ENCODE data around the gene ITLN1.

ITLN1 gene

DNA sequence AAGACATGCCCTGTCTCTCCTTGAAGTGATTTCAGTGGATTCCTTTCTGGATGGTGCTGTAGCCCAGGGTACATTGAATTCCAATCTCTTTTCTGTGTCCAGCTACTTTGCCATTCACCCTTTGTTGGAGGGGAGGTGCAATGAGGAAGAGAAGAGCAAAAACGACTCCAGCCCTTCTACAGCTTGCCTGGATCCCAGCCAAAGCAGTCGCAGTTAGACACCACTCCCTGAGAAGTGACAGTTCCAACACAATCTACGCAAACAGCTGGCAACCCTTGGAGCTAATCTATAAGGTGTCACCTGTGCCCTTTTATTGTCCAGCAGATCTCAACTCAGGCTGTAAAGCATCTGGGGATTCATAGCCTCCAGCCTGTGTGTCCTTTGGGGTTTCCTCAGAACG, 26.9 kb downstream of the ITLN1 start:
- DNase-seq, result no peak

DNA sequence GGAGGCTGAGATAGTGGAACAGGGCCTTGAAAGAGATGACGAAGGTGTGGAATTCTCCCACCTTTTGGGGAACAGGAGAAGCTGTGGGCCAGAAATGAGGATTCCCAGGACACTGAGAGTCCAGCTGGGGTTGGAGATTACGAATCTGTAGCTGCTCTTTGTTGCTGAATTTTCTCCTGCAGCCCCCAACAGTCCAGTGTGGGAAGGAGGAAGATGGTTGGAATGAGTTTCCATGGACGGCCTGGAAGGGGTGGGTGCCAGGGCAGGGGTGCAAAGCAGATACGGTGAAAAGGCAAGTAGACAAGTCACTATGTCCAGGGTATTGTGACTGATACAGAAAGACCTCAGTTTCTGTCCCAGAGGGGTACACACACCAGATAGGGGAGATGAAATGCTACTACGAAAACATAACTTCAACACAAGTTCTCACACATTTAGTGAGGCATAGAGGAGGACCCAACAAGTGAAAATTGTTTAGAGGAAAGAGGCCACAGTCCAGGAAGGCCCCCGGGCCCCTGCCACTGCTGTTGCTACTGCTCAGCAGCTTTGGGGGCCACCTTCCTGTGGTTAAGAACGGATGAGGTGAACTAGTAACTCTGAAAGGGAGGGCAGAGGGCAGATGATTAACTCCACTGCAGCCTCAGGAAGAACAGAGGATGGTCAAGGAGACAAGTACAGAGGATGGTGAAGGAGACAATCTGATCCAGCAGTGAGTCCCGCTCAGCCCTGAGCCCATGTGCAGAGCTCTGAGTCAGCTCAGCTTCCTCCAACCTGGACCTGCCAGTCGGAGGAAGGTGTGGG, 29.6 kb downstream of the ITLN1 start:
- no peak for DNase-seq

GRCh38 chr1:160853754-160854153, 31.2 kb downstream of the ITLN1 start:
- DNase-seq, result no peak

DNA sequence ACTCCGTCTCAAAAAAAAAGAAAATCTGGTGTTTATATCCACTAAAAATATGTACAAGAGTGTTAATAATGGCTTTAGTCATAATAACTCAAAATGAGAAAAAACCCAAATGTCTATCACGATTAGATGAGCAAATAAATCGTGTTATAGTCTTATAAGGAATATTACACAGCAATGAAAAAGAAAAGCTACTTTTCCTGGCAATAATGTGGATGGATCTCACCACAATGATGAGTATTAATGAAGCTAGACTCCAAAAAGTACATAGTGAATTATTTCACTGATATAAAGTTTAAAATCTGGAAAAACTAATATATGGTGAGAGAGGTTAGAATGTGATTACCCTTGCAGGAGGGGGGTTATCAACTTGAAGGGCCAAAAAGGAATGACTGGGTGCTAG, 32.0 kb downstream of the ITLN1 start:
- DNase-seq, result no peak

DNA sequence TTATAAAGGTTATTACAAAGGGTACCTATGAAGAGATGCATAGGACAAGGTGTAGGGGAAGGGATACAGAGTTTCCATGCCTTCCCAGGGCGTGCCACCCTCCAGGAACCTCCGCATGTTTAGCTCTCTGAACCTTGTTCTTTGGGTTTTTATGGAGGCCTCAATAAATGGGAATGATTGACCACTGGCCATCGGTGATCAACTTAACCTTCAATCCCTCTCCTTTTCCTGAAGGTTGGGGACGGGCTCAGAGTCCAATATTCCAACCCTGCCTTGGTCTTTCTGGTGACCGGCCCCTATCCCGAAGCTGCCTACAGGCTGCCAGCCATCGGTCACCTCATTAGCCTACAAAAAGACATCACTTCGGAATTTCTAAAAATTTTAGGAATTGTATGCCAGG, 34.0 kb downstream of the ITLN1 start:
- no peak for DNase-seq

- no peak for DNase-seq
These were observed 34.4 kb downstream of the ITLN1 start for GRCh38 chr1:160850541-160850940.

DNA sequence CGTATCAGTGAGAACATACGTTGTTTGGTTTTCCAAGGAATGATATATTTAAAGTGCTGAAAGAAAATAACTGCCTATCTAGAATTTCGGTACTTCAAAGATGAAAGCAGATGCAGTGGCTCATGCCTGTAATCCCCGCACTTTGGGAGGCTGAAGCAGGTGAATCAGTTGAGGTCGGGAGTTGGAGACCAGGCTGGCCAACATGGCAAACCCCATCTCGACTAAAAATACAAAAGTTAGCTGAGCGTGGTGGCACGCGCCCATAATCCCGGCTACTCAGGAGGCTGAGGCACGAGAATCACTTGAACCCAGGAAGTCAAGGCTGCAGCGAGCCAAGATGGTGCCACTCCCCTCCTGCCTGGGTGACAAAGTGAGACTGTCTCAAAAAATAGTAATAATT, 38.7 kb downstream of the ITLN1 start:
- no peak for DNase-seq

DNA sequence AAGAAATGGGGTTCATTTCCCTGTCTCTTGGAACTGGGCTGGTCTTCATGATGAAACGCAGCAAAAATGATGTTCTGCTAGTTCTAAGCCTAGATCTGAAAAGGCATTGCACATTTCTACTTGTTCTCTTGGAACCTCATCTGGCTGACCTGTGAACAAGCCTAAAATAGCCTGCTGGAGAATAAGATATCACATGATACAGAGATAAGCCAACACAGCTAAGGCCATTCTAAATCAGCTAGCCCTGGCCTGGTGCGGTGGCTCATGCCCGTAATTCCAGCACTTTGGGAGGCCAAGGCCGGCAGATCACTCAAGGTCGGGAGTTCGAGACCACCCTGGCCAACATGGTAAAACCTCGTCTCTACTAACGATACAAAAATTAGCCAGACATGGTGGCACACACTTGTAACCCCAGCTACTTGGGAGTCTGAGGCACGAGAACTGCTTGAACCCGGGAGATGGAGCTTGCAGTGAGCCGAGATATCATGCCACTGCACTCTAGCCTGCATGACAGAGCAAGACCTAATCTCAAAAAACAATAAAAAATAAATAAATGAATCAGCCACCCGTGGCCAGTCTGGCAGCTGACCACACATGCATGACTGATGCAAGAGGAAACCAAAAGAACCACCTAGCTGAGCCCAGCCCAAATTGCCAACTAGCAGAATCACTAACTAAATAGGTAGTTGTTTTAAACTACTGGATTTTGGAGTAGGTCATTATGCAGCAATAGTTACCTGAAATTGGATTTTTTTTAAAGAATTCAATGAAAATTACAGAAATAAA, 40.3 kb downstream of the ITLN1 start:
- DNase-seq, result no peak

GRCh38 chr1:160841079-160841478, 43.9 kb downstream of the ITLN1 start:
- DNase-seq, result no peak

GRCh38 chr1:160839746-160840145, 45.2 kb downstream of the ITLN1 start:
- DNase-seq, result no peak

GRCh38 chr1:160838888-160839287, 46.1 kb downstream of the ITLN1 start:
- DNase-seq, result no peak

GRCh38 chr1:160837558-160838205, 47.3 kb downstream of the ITLN1 start:
- DNase-seq, result peak; percentile 50

DNA sequence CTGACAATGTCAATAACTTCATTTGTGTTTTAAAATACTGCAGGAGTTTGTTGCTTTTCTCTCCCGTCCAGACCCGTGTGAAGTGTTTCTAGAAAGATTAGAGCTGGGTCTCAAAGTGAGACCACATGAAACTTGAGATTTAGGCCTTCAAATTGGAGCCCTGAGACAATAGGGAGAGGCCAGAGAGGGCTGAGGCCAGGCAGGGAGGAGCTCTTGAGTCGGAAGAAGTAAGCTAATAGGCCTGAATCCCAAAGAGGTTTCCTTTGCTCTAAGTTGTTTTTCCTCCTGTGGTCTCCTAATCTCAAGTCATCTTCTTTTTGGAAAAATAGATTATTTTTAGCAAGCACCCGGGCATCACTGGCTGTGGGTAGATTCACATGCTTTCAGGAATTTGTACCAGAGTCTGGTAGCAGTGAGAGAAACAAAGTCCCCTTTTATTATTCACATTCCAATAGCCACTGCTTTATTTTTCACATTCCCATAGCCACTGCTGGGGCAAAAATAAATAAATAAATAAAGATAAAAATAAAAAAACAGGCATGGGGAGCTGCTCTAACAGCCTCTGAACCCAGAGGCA, 47.9 kb downstream of the ITLN1 start:
- peak; percentile 4 for DNase-seq

GRCh38 chr1:160836561-160836960, 48.4 kb downstream of the ITLN1 start:
- DNase-seq, result no peak

GRCh38 chr1:160835751-160836150, 49.2 kb downstream of the ITLN1 start:
- DNase-seq, result no peak

DNA sequence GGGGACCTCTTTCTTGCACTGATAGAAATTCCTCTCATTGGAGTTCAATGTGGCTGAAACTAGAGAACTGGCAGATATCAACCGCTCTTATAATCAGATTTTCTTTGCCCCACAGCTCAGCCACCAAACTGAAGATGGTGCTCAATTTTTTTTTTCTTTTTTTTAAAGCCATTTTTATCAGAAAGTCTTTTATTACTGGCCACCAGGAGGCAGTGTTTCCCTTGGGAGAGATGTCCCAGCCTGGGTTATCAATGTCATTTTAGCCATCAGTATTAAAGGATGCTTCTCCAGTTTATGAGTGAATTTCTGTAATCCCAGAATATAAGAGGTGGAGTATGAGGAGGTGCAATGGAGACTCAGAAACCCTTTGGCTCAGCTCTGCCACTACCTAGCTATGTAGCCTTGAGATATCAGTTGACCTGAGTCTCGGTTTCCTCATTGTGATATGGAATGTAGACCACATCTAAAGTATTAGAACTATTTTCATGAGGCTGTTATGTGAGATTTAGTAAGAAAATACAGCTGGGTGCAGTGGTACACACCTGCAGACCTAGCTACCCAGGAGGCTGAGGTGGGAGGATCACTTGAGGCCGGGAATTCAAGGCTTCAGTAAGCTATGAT, 49.9 kb downstream of the ITLN1 start:
- peak; percentile 33 for DNase-seq

DNA sequence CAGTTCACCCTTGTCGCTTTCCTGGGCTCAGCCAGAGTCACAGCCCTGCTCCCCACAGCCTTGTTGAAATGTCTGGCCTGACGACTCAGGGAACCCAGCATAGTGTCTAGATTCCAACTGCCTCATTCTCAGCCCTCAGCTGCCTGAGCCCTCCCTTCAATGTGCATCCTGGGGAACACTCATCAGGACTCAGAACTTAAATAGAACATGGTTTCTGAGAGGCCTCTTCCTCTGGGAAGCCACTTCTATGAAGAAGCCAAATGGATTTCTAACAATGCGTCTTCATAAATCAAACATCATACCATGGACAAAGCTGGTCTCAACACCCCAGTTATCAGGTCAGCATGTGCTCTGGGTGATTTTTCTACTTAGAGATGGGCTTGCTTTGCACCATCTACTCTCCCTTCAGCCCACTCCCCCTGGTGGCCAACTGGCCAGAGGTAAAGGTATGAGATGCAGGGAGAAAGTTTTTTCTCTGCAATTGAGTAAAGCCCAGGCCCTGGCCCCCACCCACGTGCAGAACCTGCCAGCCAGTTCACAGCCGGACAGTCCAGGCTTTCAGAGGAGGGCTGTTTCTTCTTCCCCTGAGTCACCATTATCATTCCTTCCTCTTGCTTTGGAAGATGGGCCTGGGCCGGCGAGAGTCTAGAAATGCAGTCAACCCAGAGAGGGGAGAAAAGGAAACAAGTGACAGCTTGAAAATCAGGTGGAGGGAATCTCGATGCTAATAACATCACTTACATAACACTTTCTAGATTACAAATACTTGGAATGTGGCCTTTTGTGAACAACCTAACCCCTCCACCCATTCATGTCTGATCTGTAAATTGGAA, 54.4 kb downstream of the ITLN1 start:
- peak; percentile 38 for DNase-seq

DNA sequence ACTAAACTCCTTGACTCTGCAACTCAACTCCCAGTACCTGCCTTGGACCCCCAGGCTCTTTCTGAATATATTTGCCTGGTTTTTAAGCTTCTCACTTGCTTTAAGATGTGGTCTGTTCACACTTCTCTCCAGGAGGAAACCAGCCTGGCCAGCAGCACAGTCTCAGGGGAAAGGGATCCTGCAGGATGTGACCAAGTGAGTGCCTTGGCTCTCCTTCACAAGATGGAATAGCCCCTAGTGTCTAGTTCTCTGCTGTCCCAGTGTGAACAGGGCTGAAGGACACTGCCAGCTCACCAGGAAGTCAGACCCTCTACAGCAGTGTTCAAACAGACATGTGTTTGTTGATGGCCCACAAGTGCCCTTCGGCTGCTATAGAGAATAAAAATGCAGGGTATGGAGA, 55.2 kb downstream of the ITLN1 start:
- no peak for DNase-seq

GRCh38 chr1:160827418-160827817, 57.6 kb downstream of the ITLN1 start:
- no peak for DNase-seq

GRCh38 chr1:160826546-160826945, 58.4 kb downstream of the ITLN1 start:
- DNase-seq, result peak; percentile 8
